Measurements from ENCODE around the gene SH3PXD2A. TPM values are rescaled to one million over a fixed set of nuclear protein-coding genes. Genes with fewer than 3 reads are reported as not detected.

SH3PXD2A gene
- total and polyA plus RNA-seq, 10 of the 15 experiments (the other 5 are each of a cell fraction or from before 2014, with no cell fraction given), result 0.63 to 14.0 (median 4.4) TPM

DNA sequence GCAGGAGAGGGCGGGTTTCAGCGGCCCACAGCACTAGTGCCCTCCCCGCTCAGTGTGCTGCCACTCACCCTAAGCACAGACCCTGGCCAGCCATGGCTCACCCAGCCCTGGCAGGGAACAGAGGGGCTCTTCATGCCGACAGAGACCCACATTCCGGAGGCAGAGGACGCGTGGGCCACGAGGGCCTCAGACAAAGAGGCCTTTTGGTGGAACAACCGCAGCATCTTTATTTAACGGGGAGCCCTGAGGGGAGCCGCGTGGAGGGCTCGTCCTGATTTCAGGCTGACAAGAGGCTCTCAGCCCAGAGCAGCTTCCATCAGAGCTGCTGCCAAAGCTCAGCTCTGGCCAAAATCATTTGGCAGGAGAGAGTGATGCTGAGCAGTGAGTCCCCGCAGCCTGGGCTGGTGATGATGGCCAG is 127.8 kb downstream of the SH3PXD2A start:
- intact Hi-C loops (cut with micrococcal nuclease; ENCODE audit: unreplicated experiment), result no loop called here
- ChIA-PET RAD21 (ENCODE audit: unreplicated experiment) (no interaction called here), CTCF (interaction anchor here (1.6 kb wide), 1 partner anchor 15 kb away, joined by 5 read pairs; no protein-coding TSS in a partner anchor), SMC1A (ENCODE audit: uncharacterized antibody, unreplicated experiment) (no interaction called here), POLR2A (no interaction called here)
- in situ Hi-C loops (cut with MboI), result no loop called here
- no peak overlapping the region for H3K9ac ChIP-seq (ENCODE audit: control insufficient read depth, insufficient read depth, low read length)
- H3K4me1 ChIP-seq (ENCODE audit: control insufficient read depth, insufficient read depth, low read length), result no peaks in the 10 kb centered on the region
- 48% methylated on average over 14 of the region's 14 CpGs for WGBS (ENCODE audit: insufficient coverage, insufficient replicate concordance, low lambda C conversion rate, missing lambda C conversion rate)
- TF ChIP-seq, protein P1, sequence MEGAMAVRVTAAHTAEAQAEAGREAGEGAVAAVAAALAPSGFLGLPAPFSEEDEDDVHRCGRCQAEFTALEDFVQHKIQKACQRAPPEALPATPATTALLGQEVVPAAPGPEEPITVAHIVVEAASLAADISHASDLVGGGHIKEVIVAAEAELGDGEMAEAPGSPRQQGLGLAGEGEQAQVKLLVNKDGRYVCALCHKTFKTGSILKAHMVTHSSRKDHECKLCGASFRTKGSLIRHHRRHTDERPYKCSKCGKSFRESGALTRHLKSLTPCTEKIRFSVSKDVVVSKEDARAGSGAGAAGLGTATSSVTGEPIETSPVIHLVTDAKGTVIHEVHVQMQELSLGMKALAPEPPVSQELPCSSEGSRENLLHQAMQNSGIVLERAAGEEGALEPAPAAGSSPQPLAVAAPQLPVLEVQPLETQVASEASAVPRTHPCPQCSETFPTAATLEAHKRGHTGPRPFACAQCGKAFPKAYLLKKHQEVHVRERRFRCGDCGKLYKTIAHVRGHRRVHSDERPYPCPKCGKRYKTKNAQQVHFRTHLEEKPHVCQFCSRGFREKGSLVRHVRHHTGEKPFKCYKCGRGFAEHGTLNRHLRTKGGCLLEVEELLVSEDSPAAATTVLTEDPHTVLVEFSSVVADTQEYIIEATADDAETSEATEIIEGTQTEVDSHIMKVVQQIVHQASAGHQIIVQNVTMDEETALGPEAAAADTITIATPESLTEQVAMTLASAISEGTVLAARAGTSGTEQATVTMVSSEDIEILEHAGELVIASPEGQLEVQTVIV (IDR thresholded peaks at IDR 0.05; ENCODE audit: borderline replicate concordance, partially characterized antibody), result no peak
- no peak for TF ChIP-seq POU2F2 (IDR thresholded peaks at IDR 0.05; ENCODE audit: borderline replicate concordance, low read depth, low read length)
- TF ChIP-seq ZBTB4 (CRISPR knock-in tag; IDR thresholded peaks at IDR 0.05), result no peak
- TF ChIP-seq, protein P2, sequence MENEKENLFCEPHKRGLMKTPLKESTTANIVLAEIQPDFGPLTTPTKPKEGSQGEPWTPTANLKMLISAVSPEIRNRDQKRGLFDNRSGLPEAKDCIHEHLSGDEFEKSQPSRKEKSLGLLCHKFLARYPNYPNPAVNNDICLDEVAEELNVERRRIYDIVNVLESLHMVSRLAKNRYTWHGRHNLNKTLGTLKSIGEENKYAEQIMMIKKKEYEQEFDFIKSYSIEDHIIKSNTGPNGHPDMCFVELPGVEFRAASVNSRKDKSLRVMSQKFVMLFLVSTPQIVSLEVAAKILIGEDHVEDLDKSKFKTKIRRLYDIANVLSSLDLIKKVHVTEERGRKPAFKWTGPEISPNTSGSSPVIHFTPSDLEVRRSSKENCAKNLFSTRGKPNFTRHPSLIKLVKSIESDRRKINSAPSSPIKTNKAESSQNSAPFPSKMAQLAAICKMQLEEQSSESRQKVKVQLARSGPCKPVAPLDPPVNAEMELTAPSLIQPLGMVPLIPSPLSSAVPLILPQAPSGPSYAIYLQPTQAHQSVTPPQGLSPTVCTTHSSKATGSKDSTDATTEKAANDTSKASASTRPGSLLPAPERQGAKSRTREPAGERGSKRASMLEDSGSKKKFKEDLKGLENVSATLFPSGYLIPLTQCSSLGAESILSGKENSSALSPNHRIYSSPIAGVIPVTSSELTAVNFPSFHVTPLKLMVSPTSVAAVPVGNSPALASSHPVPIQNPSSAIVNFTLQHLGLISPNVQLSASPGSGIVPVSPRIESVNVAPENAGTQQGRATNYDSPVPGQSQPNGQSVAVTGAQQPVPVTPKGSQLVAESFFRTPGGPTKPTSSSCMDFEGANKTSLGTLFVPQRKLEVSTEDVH (IDR thresholded peaks at IDR 0.05; ENCODE audit: low read depth, partially characterized antibody), result no peak
- TF ChIP-seq MTA3 (IDR thresholded peaks at IDR 0.05; ENCODE audit: borderline replicate concordance, low read length), result no peak
- no peak for TF ChIP-seq SUPT20H (IDR thresholded peaks at IDR 0.05; ENCODE audit: borderline replicate concordance, control insufficient read depth, low read depth, low read length)
- TF ChIP-seq ZNF24 (IDR thresholded peaks at IDR 0.05), result no peak
- no peak for TF ChIP-seq NFIC (IDR thresholded peaks at IDR 0.05; ENCODE audit: low read depth, low read length)
- no peak for TF ChIP-seq EP300 (IDR thresholded peaks at IDR 0.05; ENCODE audit: borderline replicate concordance in 1 of 2, control insufficient read depth in 1 of 2, low read depth in 2 of 2, low read length in 2 of 2)
- no peak for TF ChIP-seq HDAC2 (IDR thresholded peaks at IDR 0.05)
- TF ChIP-seq RB1 (IDR thresholded peaks at IDR 0.05; ENCODE audit: borderline replicate concordance), result no peak
- no peak for TF ChIP-seq PAX5 (IDR thresholded peaks at IDR 0.05; ENCODE audit: borderline replicate concordance, low read depth, low read length)
- no peak for TF ChIP-seq KDM1A (IDR thresholded peaks at IDR 0.05; ENCODE audit: borderline replicate concordance)
- no peak for TF ChIP-seq SMAD5 (IDR thresholded peaks at IDR 0.05; ENCODE audit: low read depth)
- no peak for TF ChIP-seq ASH2L (IDR thresholded peaks at IDR 0.05; ENCODE audit: borderline replicate concordance, low read depth)
- H3K9me3 ChIP-seq (replicated peaks; ENCODE audit: control insufficient read depth, insufficient read depth, low read length), result no peaks in the 10 kb centered on the region
- no peak overlapping the region for H2AFZ ChIP-seq (ENCODE audit: control insufficient read depth, low read depth, low read length)
- ATAC-seq (no peak), FAIRE-seq (no peak), DNase-seq (ENCODE audit: low read depth, low spot score) (no peak)
- peaks cover 0 to 5% of the 10 kb centered on the region in 2 experiments; a peak in 3 of 4 replicates for H3K27me3 ChIP-seq (replicated peaks in 1 of 2; ENCODE audit: control insufficient read depth in 2 of 2, insufficient read depth in 2 of 2, low read length in 1 of 2)
- H3K79me2 ChIP-seq (ENCODE audit: control insufficient read depth, insufficient read depth, low read length), result no peaks in the 10 kb centered on the region
- H4K20me1 ChIP-seq (ENCODE audit: control insufficient read depth, insufficient read depth), result no peaks in the 10 kb centered on the region
- BruUV-seq (replicated peaks), result no TSS peak
- no peak overlapping the region for H3K4me3 ChIP-seq
- no peak overlapping the region for H3K27ac ChIP-seq (ENCODE audit: control insufficient read depth, insufficient read depth)
- H3K4me2 ChIP-seq (ENCODE audit: control insufficient read depth, insufficient read depth), result no peak overlapping the region
- H3K36me3 ChIP-seq (ENCODE audit: control insufficient read depth in 2 of 2, insufficient read depth in 2 of 2, low read length in 1 of 2), result no peaks in the 10 kb centered on the region

All from GM12878 (cell line).